NB4 (cell line): ENCODE data around the gene HS6ST3.

Source experiments
- CTCF ChIP-seq: IDR thresholded peaks from one replicate; pipeline ENCODE4 v1.5.1; 2012; ENCODE audit warnings: low read depth, low read length
- MAX ChIP-seq: IDR thresholded peaks from 2 replicates; pipeline ENCODE4 v1.6.1; 2011; ENCODE audit warnings: low read depth, low read length
- POLR2A ChIP-seq: IDR thresholded peaks from 2 replicates; pipeline ENCODE4 v1.6.1; 2011; ENCODE audit warnings: mild to moderate bottlenecking; ENCODE audit not compliant: insufficient read length; ENCODE audit errors: extremely low read depth

DNA sequence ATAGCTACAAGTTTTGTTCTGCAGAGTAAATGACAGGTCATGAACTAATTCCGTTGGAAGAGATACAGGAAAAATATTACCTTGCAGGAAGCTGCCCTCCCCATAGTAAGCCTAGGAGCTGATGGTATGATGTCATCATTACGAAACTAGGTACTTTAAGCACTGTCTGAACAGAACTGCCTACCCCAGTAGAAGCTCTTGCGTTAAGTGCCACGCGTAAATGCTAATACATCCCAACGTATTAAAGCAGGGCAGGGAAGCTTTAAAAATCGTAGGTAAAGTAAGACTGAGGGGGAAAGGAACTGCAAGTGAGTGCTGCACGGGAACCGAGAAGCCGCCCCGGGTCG lies 37.3 kb upstream of the HS6ST3 start:
- no peak for TF ChIP-seq MAX
- TF ChIP-seq CTCF = no peak
- no peak for TF ChIP-seq POLR2A
